Kidney (tissue), 14 donors: ENCODE data around the gene ANO6. TPM values are rescaled to one million over a fixed set of nuclear protein-coding genes. Genes with fewer than 3 reads are reported as not detected.

Experiments
- DNase-seq, 5 donors: peaks; one replicate each; pipeline ENCODE4 v3.0.0-alpha.2; 2013 to 2020
- FAIRE-seq: peaks from 2 replicates; lab custom pipeline; 2012; peaks lifted over from hg19 to GRCh38; lab: Jason Lieb, UNC
- H3K27ac ChIP-seq, 2 donors: one replicate each; pipeline ENCODE4 v1.7.0; 2013; ENCODE audit warnings: low read depth in 2 of 2, low read length in 2 of 2, inconsistent platforms in 1 of 2
- H3K27me3 ChIP-seq: one replicate; pipeline ENCODE4 v1.7.1; 2013; ENCODE audit warnings: low read length, inconsistent platforms; ENCODE audit not compliant: control insufficient read depth, insufficient read depth
- H3K36me3 ChIP-seq, 3 donors: one replicate each; pipeline versions ENCODE4 v1.7.0 to v1.7.1; 2013; ENCODE audit warnings: low read length in 3 of 3, control low read depth in 1 of 3, inconsistent platforms in 1 of 3; ENCODE audit not compliant: insufficient read depth in 3 of 3, control insufficient read depth in 2 of 3
- H3K4me1 ChIP-seq, 3 donors: one replicate each; pipeline versions ENCODE4 v1.7.0 to v1.7.1; 2013; ENCODE audit warnings: low read length in 3 of 3, inconsistent platforms in 1 of 3, low read depth in 1 of 3; ENCODE audit not compliant: control insufficient read depth in 2 of 3, insufficient read depth in 2 of 3
- H3K4me3 ChIP-seq, 3 donors: one replicate each; pipeline versions ENCODE4 v1.7.0 to v1.8.1; 2013; ENCODE audit warnings: low read length in 3 of 3, control low read depth in 1 of 3, inconsistent platforms in 1 of 3
- H3K9ac ChIP-seq, 3 donors: one replicate each; pipeline versions ENCODE4 v1.7.0 to v1.7.1; 2013; ENCODE audit warnings: low read length in 3 of 3, control low read depth in 1 of 3, inconsistent platforms in 1 of 3
- H3K9me3 ChIP-seq, 3 donors: one replicate each; pipeline versions ENCODE4 v1.7.0 to v1.7.1; 2013; ENCODE audit warnings: low read length in 3 of 3, control low read depth in 1 of 3, inconsistent platforms in 1 of 3; ENCODE audit not compliant: control insufficient read depth in 2 of 3, insufficient read depth in 1 of 3
- intact Hi-C: fragments of 100-400 bp; cut with DNase I; formaldehyde crosslinking; loops from one replicate; pipeline ENCODE4 v1.11.1; 2022
- polyA plus RNA-seq: library from polyadenylated mRNA; stranded (reverse); fragments of 350-450 nt; fragmentation: Illumina TruSeq; extraction: RNeasy Lipid Tissue Mini Kit (QIAGEN cat#74804); gene quantifications from one replicate; pipeline ENCODE4 v1.2.3, GENCODE V29; 2014; ENCODE audit warnings: low read depth, low replicate concordance; ENCODE audit not compliant: insufficient read depth
- total RNA-seq: library from RNA; stranded (reverse); fragmentation: NEBNext Ultra II Directional; extraction: Animal tissue kit (Norgen Biotek cat#: 25700); gene quantifications from one replicate; pipeline ENCODE4 v1.2.1, GENCODE V29; 2021
- TF ChIP-seq, protein P1 (sequence below): IDR thresholded peaks from 3 replicates; pipeline ENCODE4 v1.5.1; 2012; ENCODE audit warnings: mild to moderate bottlenecking, moderate library complexity, borderline replicate concordance; ENCODE audit not compliant: insufficient read depth; ENCODE audit errors: extremely low read depth
- donor health status: control.
- donor health status: control.
- donor health status: control.
- donor health status: control.
- donor health status: control.
- donor health status: DM: yes; HTN: yes; CAD: no.
- donor health status: Normal renal cell carcinoma (clear cell type).

The ANO6 gene
- total and polyA plus RNA-seq, 2 donors from 2014 or later, result 17.2 to 46.3 TPM

DNA sequence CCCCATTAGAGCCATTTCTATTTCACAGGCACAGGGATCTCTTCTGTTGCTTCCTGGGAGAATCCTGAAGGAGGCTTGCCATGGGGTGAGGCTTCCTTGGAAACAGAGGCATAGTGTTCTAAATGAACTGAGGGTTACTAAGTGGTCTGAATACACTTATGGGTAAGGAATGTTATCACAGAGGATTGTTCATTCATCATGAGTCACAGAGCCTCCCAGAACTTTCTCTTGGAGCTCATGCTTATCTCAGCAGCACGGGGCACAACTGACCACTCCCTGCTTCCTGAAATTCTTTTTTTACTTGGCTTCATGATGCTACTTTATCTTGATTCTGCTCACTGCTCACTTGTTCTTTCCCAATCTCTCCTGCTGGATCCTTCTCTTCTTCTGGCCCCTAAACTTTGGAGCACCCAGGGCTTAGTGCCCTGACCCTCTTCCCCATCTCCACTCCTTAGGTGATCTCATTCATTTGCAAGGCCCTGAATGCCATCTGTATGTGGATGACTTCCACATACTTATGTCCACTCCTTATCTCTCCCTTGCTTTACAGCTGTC lies 57.9 kb downstream of the ANO6 start:
- intact Hi-C loops, result no loop called here
- Histone ChIP-seq H3K36me3 (peaks cover 0 to 2% (median 0%) of the 10 kb centered on the region in 3 donors), H3K4me1 (peaks cover 0 to 9% (median 6%) of the 10 kb centered on the region in 3 donors), H3K9me3 (no peaks in the 10 kb centered on the region), H3K9ac (no peak overlapping the region), H3K4me3 (no peak overlapping the region), H3K27me3 (no peaks in the 10 kb centered on the region), H3K27ac (peak overlapping the region in 1 of 2 donors; percentile 20)
- DNase-seq (no peak), FAIRE-seq (no peak)
- TF ChIP-seq, protein P1, sequence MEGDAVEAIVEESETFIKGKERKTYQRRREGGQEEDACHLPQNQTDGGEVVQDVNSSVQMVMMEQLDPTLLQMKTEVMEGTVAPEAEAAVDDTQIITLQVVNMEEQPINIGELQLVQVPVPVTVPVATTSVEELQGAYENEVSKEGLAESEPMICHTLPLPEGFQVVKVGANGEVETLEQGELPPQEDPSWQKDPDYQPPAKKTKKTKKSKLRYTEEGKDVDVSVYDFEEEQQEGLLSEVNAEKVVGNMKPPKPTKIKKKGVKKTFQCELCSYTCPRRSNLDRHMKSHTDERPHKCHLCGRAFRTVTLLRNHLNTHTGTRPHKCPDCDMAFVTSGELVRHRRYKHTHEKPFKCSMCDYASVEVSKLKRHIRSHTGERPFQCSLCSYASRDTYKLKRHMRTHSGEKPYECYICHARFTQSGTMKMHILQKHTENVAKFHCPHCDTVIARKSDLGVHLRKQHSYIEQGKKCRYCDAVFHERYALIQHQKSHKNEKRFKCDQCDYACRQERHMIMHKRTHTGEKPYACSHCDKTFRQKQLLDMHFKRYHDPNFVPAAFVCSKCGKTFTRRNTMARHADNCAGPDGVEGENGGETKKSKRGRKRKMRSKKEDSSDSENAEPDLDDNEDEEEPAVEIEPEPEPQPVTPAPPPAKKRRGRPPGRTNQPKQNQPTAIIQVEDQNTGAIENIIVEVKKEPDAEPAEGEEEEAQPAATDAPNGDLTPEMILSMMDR, result no peak

DNA sequence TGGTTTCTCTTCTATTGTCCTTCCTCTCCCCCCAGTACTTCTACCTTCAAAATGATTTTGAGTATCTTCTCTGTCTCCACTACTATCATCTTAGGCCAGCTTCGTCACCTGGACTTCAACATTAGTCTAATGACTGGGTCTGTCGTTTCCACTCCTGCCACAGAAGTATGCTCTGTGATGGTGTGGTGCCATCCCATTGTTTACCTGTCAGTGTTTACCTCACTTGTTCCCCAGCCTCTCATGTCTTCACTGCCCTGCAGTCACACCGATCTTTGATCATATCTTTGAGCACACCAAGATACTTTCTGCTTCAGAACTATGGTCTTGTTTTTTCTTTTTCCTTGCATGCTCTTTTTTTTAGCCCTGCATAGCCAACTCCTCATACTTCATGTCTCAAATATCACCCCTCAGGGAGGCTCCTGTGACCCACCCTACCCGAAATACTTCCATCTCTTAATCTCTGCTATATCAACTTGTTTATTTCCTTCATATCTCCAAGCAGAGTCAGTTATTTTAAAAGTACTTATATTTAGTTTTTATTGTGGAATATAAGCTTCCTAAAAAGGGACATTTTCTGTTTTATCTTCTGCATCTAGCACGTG lies 60.4 kb downstream of the ANO6 start:
- intact Hi-C loops, result no loop called here
- TF ChIP-seq, protein P1, result no peak
- Histone ChIP-seq H3K4me3 (no peak overlapping the region), H3K27ac (no peak overlapping the region), H3K4me1 (peaks cover 0 to 7% (median 3%) of the 10 kb centered on the region in 3 donors), H3K9me3 (no peaks in the 10 kb centered on the region), H3K36me3 (peaks cover 0 to 2% (median 0%) of the 10 kb centered on the region in 3 donors), H3K9ac (no peak overlapping the region), H3K27me3 (no peaks in the 10 kb centered on the region)
- no peak for DNase-seq
- FAIRE-seq, result no peak

DNA sequence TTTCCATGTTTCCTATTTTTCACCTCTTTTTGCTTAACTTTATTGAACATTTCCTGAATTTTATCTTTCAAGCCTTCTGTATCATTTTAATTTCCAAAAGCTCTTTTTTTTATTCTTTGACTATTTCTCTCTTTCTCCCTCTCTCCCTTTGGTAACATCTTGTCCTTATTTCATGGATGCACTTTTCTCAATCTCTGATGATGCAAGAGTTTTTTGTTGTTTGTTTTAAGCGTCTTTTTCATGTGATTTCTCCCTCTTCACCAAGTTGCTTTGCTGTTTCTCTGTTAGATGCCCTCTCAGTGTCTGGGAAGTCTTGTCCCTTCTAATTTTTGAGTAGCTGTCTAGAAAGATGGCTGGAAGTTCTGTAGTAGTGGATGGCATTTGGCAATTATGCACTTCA lies 62.6 kb downstream of the ANO6 start:
- Histone ChIP-seq H3K4me1 (peaks cover 0 to 7% (median 3%) of the 10 kb centered on the region in 3 donors), H3K4me3 (no peak overlapping the region), H3K36me3 (peaks cover 0 to 2% (median 0%) of the 10 kb centered on the region in 3 donors), H3K27ac (no peak overlapping the region), H3K27me3 (no peaks in the 10 kb centered on the region), H3K9ac (no peak overlapping the region), H3K9me3 (no peaks in the 10 kb centered on the region)
- intact Hi-C loops, result no loop called here
- DNase-seq (no peak), FAIRE-seq (no peak)
- TF ChIP-seq, protein P1, result no peak
